ENCODE measurements around the gene RSPH1.

GRCh38 chr21:42439284-42440186, 56.5 kb downstream of the RSPH1 start:
- no peak for TF ChIP-seq POLR2A (IDR thresholded peaks at IDR 0.05)
- TF ChIP-seq CTCF (IDR thresholded peaks at IDR 0.05) = no peak
- TF ChIP-seq EP300 (IDR thresholded peaks at IDR 0.05) = no peak

Measured in gastroesophageal sphincter (tissue), 3 donors.